Uterus (tissue), 2 donors: ENCODE data around the gene DZIP1.

ENCODE experiments used
- POLR2A ChIP-seq, 2 donors: fragments of 450-650 bp; IDR thresholded peaks; one replicate each; pipeline ENCODE4 v1.6.1; 2016; ENCODE audit warnings: antibody characterized with exemption in 2 of 2, mild to moderate bottlenecking in 1 of 2, moderate library complexity in 1 of 2
- TF ChIP-seq, protein P1 (sequence below), 4 experiments: fragments of 200-600 bp in 2 of 4; fragments of 450-650 bp in 2 of 4; sonication (generic) in 2 of 4; IDR thresholded peaks; one replicate each; pipeline ENCODE4 v1.5.1; 2016 to 2019; ENCODE audit warnings: antibody characterized with exemption in 4 of 4, mild to moderate bottlenecking in 2 of 4, moderate library complexity in 1 of 4

DNA sequence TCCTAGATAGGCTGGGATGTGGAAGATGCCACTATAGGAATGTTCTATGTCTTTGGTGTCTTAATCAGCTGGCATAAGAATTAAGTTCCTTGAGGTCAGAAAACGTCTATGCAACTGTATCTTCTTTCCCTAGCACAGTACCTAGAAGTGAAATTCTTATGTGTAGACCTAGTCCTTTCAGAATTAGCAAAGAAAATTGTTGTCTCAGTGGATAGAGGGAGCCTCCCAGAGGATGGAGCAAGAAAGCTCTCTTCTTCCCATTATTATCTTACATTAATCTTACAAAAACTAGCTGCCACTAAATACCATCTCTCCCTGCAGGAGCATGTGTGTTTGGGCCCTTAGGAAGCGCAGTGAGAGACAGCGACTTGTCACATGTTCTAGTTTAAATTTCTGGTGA is 80.4 kb downstream of the DZIP1 start:
- TF ChIP-seq, protein P1, sequence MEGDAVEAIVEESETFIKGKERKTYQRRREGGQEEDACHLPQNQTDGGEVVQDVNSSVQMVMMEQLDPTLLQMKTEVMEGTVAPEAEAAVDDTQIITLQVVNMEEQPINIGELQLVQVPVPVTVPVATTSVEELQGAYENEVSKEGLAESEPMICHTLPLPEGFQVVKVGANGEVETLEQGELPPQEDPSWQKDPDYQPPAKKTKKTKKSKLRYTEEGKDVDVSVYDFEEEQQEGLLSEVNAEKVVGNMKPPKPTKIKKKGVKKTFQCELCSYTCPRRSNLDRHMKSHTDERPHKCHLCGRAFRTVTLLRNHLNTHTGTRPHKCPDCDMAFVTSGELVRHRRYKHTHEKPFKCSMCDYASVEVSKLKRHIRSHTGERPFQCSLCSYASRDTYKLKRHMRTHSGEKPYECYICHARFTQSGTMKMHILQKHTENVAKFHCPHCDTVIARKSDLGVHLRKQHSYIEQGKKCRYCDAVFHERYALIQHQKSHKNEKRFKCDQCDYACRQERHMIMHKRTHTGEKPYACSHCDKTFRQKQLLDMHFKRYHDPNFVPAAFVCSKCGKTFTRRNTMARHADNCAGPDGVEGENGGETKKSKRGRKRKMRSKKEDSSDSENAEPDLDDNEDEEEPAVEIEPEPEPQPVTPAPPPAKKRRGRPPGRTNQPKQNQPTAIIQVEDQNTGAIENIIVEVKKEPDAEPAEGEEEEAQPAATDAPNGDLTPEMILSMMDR (IDR thresholded peaks at IDR 0.05), result no peak
- no peak for TF ChIP-seq POLR2A (IDR thresholded peaks at IDR 0.05)
